Transverse colon (tissue), 4 donors: ENCODE results near the gene MYD88. TPM values are rescaled to one million over a fixed set of nuclear protein-coding genes. Genes with fewer than 3 reads are reported as not detected.
"Not testable (repeated sequence)": the region's sequence is repeated elsewhere in the genome, so short reads cannot be mapped to it uniquely, and the experiment has no call there.

ENCODE experiments used
- DNase-seq: peaks from one replicate; pipeline ENCODE4 v3.0.0-alpha.2; 2019
- H3K27ac ChIP-seq, 4 donors: fragments of 200-600 bp; sonication (generic); 2 replicates each; pipeline ENCODE4 v1.5.1; 2016 to 2018; ENCODE audit warnings: inconsistent platforms in 4 of 4
- H3K27me3 ChIP-seq: fragments of 200-600 bp; sonication (generic); 2 replicates; pipeline ENCODE4 v1.5.1; 2017; ENCODE audit warnings: inconsistent platforms
- H3K36me3 ChIP-seq, 4 donors: fragments of 200-600 bp; sonication (generic); 2 replicates each; pipeline ENCODE4 v1.5.1; 2017 to 2019; ENCODE audit warnings: inconsistent platforms in 4 of 4
- H3K4me1 ChIP-seq, 4 donors: fragments of 200-600 bp; sonication (generic); 2 replicates each; pipeline ENCODE4 v1.5.1; 2017 to 2020; ENCODE audit warnings: inconsistent platforms in 4 of 4
- H3K4me3 ChIP-seq, 4 donors: fragments of 200-600 bp; sonication (generic); 1 replicate in 1 of 4; 2 replicates in 3 of 4; pipeline versions ENCODE4 v1.5.1 to v1.6.1; 2017 to 2019; ENCODE audit warnings: inconsistent platforms in 4 of 4
- H3K9me3 ChIP-seq, 2 donors: fragments of 200-600 bp; sonication (generic); 2 replicates each; pipeline ENCODE4 v1.5.1; 2017 to 2019; ENCODE audit warnings: inconsistent platforms in 2 of 2
- CTCF ChIP-seq, 5 experiments: fragments of 200-600 bp in 3 of 5; fragments of 450-650 bp in 2 of 5; sonication (generic) in 3 of 5; IDR thresholded peaks; 1 replicate in 2 of 5; 2 replicates in 3 of 5; pipeline ENCODE4 v1.5.1; 2016 to 2017; ENCODE audit warnings: antibody characterized with exemption in 5 of 5, inconsistent platforms in 3 of 5, mild to moderate bottlenecking in 2 of 5, moderate library complexity in 1 of 5
- EP300 ChIP-seq: sonication (generic); formaldehyde crosslinking; IDR thresholded peaks from one replicate; pipeline ENCODE4 v1.6.1; 2017; ENCODE audit warnings: antibody characterized with exemption, low read depth
- POLR2A ChIP-seq: fragments of 450-650 bp; IDR thresholded peaks from one replicate; pipeline ENCODE4 v1.6.1; 2016; ENCODE audit warnings: antibody characterized with exemption, mild to moderate bottlenecking, moderate library complexity
- POLR2AphosphoS5 ChIP-seq, 3 donors: sonication (generic); formaldehyde crosslinking; IDR thresholded peaks; one replicate each; pipeline ENCODE4 v1.6.1; 2016; ENCODE audit warnings: antibody characterized with exemption in 3 of 3
- WGBS, 2 donors: methylation state at CpG; one replicate each; pipeline ENCODE4 v1.1.5; 2018; ENCODE audit warnings: low coverage in 1 of 2; 5-methylcytosine and 5-hydroxymethylcytosine counted together
- in situ Hi-C, 4 donors: fragments of 200-750 bp; cut with MboI; loops; one replicate each; pipeline versions ENCODE4 v1.15.0 to v1.15.1; 2017; ENCODE audit warnings: low sequenced_read_pairs in 3 of 4, low pct_ligation_motif_present in 1 of 4, low pct_unique_long_range_greater_than_20kb in 1 of 4
- intact Hi-C: fragments of 100-400 bp; cut with DNase I; formaldehyde crosslinking; loops from one replicate; pipeline ENCODE4 v1.15.1; 2023; ENCODE audit warnings: low total_unique reads
- total RNA-seq, 4 donors: library from RNA; depleted of rRNA; stranded (reverse); fragments of >200 nt; gene quantifications; one replicate each; pipeline ENCODE4 v1.1.0, GENCODE V29; 2016

Gene MYD88
- total RNA-seq, 4 donors from 2014 or later = 49.0 to 82.2 (median 76.5) TPM

DNA sequence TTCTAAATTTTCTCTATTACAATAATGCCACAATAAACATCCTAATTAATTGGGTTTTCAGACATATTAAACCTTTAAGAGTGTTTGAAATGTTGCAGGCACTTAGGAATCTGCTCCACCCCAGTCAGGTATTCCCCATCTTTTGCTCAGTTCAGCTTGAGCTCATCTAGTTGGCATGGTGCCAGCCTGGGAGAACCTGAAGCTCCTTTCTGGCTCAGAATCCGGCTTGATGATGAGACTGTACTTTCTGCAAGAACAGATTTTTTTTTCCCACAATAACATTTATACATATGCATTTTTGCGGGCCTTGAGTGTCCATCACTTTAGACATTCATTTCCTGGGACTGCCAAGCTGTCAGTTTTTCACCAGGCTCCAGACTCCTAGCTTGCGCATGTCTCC lies 19.1 kb downstream of the MYD88 start:
- in situ Hi-C loops (no loop called here), intact Hi-C loops (no loop called here)
- H3K4me3 ChIP-seq = no peak overlapping the region
- H3K27ac ChIP-seq = no peak overlapping the region
- no peak for DNase-seq
- H3K27me3 ChIP-seq = no peaks in the 10 kb centered on the region
- H3K9me3 ChIP-seq = no peaks in the 10 kb centered on the region
- H3K4me1 ChIP-seq = peaks cover 0 to 6% (median 0%) of the 10 kb centered on the region in 4 donors
- TF ChIP-seq POLR2AphosphoS5 (IDR thresholded peaks at IDR 0.05) (no peak), POLR2A (no peak), EP300 (no peak), CTCF (IDR thresholded peaks at IDR 0.05) (no peak)
- no peaks in the 10 kb centered on the region for H3K36me3 ChIP-seq
- WGBS, 2 donors = 70 to 85% methylated on average over 3 of the region's 3 CpGs

- Histone ChIP-seq H3K27ac (no peak overlapping the region), H3K4me3 (no peak overlapping the region), H3K36me3 (no peaks in the 10 kb centered on the region), H3K4me1 (peaks cover 0 to 6% (median 0%) of the 10 kb centered on the region in 4 donors), H3K9me3 (no peaks in the 10 kb centered on the region), H3K27me3 (no peaks in the 10 kb centered on the region)
- DNase-seq = no peak
- in situ Hi-C loops (no loop called here), intact Hi-C loops (no loop called here)
- TF ChIP-seq POLR2AphosphoS5 (IDR thresholded peaks at IDR 0.05) = no peak
- no peak for TF ChIP-seq EP300
- no peak for TF ChIP-seq CTCF (IDR thresholded peaks at IDR 0.05)
- no peak for TF ChIP-seq POLR2A
- 81 to 87% methylated on average over 5 of the region's 5 CpGs for WGBS, 2 donors
Measured at GRCh38 chr3:38158472-38158871, 20.0 kb downstream of the MYD88 start.

DNA sequence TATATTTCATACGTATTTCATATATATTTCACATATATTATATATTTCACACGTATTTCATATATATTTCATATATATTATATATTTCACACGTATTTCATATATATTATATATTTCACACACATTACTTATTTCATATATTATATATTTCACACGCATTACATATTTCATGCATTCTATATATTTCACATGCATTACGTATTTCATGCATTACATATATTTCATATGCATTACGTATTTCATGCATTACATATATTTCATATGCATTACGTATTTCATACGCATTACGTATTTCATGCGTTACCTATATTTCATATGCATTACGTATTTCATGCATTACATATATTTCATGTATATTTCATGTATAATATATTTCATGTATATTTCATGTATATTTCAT lies 22.2 kb downstream of the MYD88 start:
- H3K27ac ChIP-seq, in situ Hi-C loops, intact Hi-C loops, DNase-seq, H3K36me3 ChIP-seq, H3K9me3 ChIP-seq, H3K27me3 ChIP-seq, H3K4me3 ChIP-seq, H3K4me1 ChIP-seq: not testable (repeated sequence)
- WGBS, 2 donors = 90 to 95% methylated on average over 11 of the region's 11 CpGs

- Histone ChIP-seq H3K9me3 (no peaks in the 10 kb centered on the region), H3K4me3 (no peak overlapping the region), H3K27ac (peak overlapping the region; percentile 93 to 97 (median 96)), H3K4me1 (peaks cover 8 to 30% (median 18%) of the 10 kb centered on the region in 4 donors), H3K36me3 (no peaks in the 10 kb centered on the region), H3K27me3 (no peaks in the 10 kb centered on the region)
- in situ Hi-C loops = no loop called here
- 86 to 90% methylated on average over 8 to 12 of the region's 12 CpGs for WGBS, 2 donors
- intact Hi-C loops = no loop called here
- TF ChIP-seq POLR2A (no peak), CTCF (IDR thresholded peaks at IDR 0.05) (peak; percentile 8 to 23 (median 20))
- DNase-seq = no peak
Measured at GRCh38 chr3:38163117-38163840, 24.8 kb downstream of the MYD88 start.
